H1 (cell line): ENCODE data around the gene CRACDL. TPM values are rescaled to one million over a fixed set of nuclear protein-coding genes. Genes with fewer than 3 reads are reported as not detected.

Experiments used
- CTCF ChIA-PET: fragments of 300-600 bp; sonication (Branson Sonifier 250); formaldehyde crosslinking; loops from one replicate; lab custom pipeline; 2021; ENCODE audit not compliant: partially characterized antibody; lab: Charles Lee
- POLR2A ChIA-PET: fragments of 300-600 bp; sonication (Branson Sonifier 250); formaldehyde crosslinking; loops from one replicate; lab custom pipeline; 2021; ENCODE audit warnings: inconsistent platforms; ENCODE audit not compliant: partially characterized antibody; lab: Charles Lee
- DNase-seq, 2 experiments: peaks; one replicate each; pipeline versions ENCODE4 v3.0.0 to v3.0.0-alpha.2; 2010 to 2022; ENCODE audit warnings: low spot score in 2 of 2, low read depth in 1 of 2, mixed read lengths in 1 of 2
- FAIRE-seq: peaks from 2 replicates; lab custom pipeline; 2011; peaks lifted over from hg19 to GRCh38; lab: Jason Lieb, UNC
- H2AFZ ChIP-seq: 2 replicates; pipeline ENCODE4 v1.8.1; 2012; ENCODE audit warnings: low read length, inconsistent platforms
- H2AK5ac ChIP-seq: 2 replicates; pipeline ENCODE4 v1.6.1; 2013; ENCODE audit warnings: low read depth, low read length
- H2BK120ac ChIP-seq: replicated peaks from 2 replicates; pipeline ENCODE3; 2013; ENCODE audit warnings: low read depth, low read length, inconsistent platforms
- H2BK12ac ChIP-seq: 2 replicates; pipeline ENCODE4 v1.6.1; 2013; ENCODE audit warnings: low read depth, low read length
- H2BK15ac ChIP-seq: 2 replicates; pipeline ENCODE4 v1.6.1; 2013; ENCODE audit warnings: low read length
- H2BK20ac ChIP-seq: 2 replicates; pipeline ENCODE4 v1.6.1; 2013; ENCODE audit warnings: low read length
- H2BK5ac ChIP-seq: 2 replicates; pipeline ENCODE4 v1.6.1; 2013; ENCODE audit warnings: low read depth, low read length
- H3K14ac ChIP-seq: 2 replicates; pipeline ENCODE4 v1.6.1; 2013; ENCODE audit warnings: inconsistent platforms; ENCODE audit not compliant: insufficient read length
- H3K18ac ChIP-seq: 2 replicates; pipeline ENCODE4 v1.6.1; 2013; ENCODE audit warnings: low read length; ENCODE audit errors: extremely low read depth
- H3K23ac ChIP-seq: 2 replicates; pipeline ENCODE4 v1.6.1; 2013; ENCODE audit warnings: inconsistent platforms; ENCODE audit not compliant: insufficient read length
- H3K23me2 ChIP-seq: 2 replicates; pipeline ENCODE4 v1.6.1; 2013; ENCODE audit warnings: low read depth, low read length
- H3K27ac ChIP-seq: 2 replicates; pipeline ENCODE4 v1.6.1; 2011; ENCODE audit warnings: low read depth, low read length, inconsistent platforms
- H3K27me3 ChIP-seq, 4 experiments: replicated peaks in 1 of 4; 1 replicate in 1 of 4; 2 replicates in 3 of 4; pipeline versions ENCODE4 v1.6.1 to v1.8.1; 2011 to 2013; ENCODE audit warnings: low read length in 3 of 4, mild to moderate bottlenecking in 3 of 4, inconsistent platforms in 2 of 4, mixed read lengths in 2 of 4, moderate library complexity in 1 of 4; ENCODE audit not compliant: control insufficient read depth in 3 of 4, insufficient read depth in 3 of 4; ENCODE audit errors: extremely low read depth in 1 of 4
- H3K36me3 ChIP-seq, 4 experiments: 2 replicates each; pipeline versions ENCODE4 v1.6.1 to v1.8.1; 2011 to 2013; ENCODE audit warnings: mild to moderate bottlenecking in 4 of 4, low read length in 3 of 4, moderate library complexity in 2 of 4, control low read depth in 1 of 4, inconsistent platforms in 1 of 4; ENCODE audit not compliant: insufficient read depth in 4 of 4, control insufficient read depth in 2 of 4
- H3K4ac ChIP-seq: replicated peaks from 2 replicates; pipeline ENCODE3; 2013; ENCODE audit warnings: low read length, low read depth, mixed read lengths, inconsistent platforms; ENCODE audit not compliant: insufficient read length
- H3K4me1 ChIP-seq, 4 experiments: replicated peaks in 1 of 4; 1 replicate in 1 of 4; 2 replicates in 3 of 4; pipeline versions ENCODE4 v1.6.1 to v1.8.1; 2011 to 2013; ENCODE audit warnings: low read length in 3 of 4, inconsistent platforms in 2 of 4, mixed read lengths in 1 of 4; ENCODE audit not compliant: insufficient read depth in 4 of 4, control insufficient read depth in 3 of 4
- H3K4me2 ChIP-seq, 2 experiments: 2 replicates each; pipeline versions ENCODE4 v1.6.1 to v1.8.1; 2011 to 2013; ENCODE audit warnings: low read depth in 2 of 2, low read length in 2 of 2, control low read depth in 1 of 2, inconsistent platforms in 1 of 2, mild to moderate bottlenecking in 1 of 2; ENCODE audit not compliant: insufficient read depth in 1 of 2
- H3K4me3 ChIP-seq, 4 experiments: fragments of 200-600, 300-600 bp in 1 of 4; sonication (generic), shearing (Covaris generic), sonication (Bioruptor Twin) in 1 of 4; 2 replicates each; pipeline versions ENCODE4 v1.5.1 to v1.8.1; 2011 to 2016; ENCODE audit warnings: low read length in 4 of 4, low read depth in 3 of 4, control low read depth in 2 of 4, inconsistent platforms in 2 of 4, mild to moderate bottlenecking in 2 of 4, mixed read lengths in 1 of 4, moderate library complexity in 1 of 4; ENCODE audit not compliant: insufficient read depth in 2 of 4; ENCODE audit errors: extremely low read depth in 1 of 4
- H3K56ac ChIP-seq: replicated peaks from 2 replicates; pipeline ENCODE3; 2013; ENCODE audit warnings: low read depth, mild to moderate bottlenecking, mixed read lengths, low read length, inconsistent platforms; ENCODE audit not compliant: insufficient read length
- H3K79me1 ChIP-seq: 2 replicates; pipeline ENCODE4 v1.6.1; 2013; ENCODE audit warnings: low read depth, low read length, control low read depth
- H3K79me2 ChIP-seq, 2 experiments: 2 replicates each; pipeline versions ENCODE4 v1.6.1 to v1.8.1; 2012 to 2013; ENCODE audit warnings: low read length in 2 of 2, mild to moderate bottlenecking in 2 of 2, inconsistent platforms in 1 of 2; ENCODE audit not compliant: insufficient read depth in 2 of 2, control insufficient read depth in 1 of 2
- H3K9ac ChIP-seq, 4 experiments: replicated peaks in 1 of 4; 1 replicate in 1 of 4; 2 replicates in 3 of 4; pipeline versions ENCODE4 v1.6.1 to v1.8.1; 2011 to 2013; ENCODE audit warnings: low read depth in 3 of 4, low read length in 3 of 4, control low read depth in 2 of 4, mild to moderate bottlenecking in 2 of 4, moderate library complexity in 2 of 4, inconsistent platforms in 1 of 4; ENCODE audit errors: extremely low read depth in 1 of 4
- H3K9me3 ChIP-seq, 2 experiments: 2 replicates each; pipeline versions ENCODE4 v1.6.1 to v1.8.1; 2012 to 2013; ENCODE audit warnings: mild to moderate bottlenecking in 2 of 2, moderate library complexity in 2 of 2, control low read depth in 1 of 2, inconsistent platforms in 1 of 2, low read depth in 1 of 2, low read length in 1 of 2, mixed read lengths in 1 of 2; ENCODE audit not compliant: insufficient read depth in 2 of 2
- H4K20me1 ChIP-seq, 2 experiments: replicated peaks in 1 of 2; 2 replicates each; pipeline versions ENCODE3 to v1.8.1; 2011 to 2013; ENCODE audit warnings: inconsistent platforms in 2 of 2, low read length in 2 of 2, mild to moderate bottlenecking in 1 of 2; ENCODE audit not compliant: insufficient read depth in 2 of 2, control insufficient read depth in 1 of 2
- H4K5ac ChIP-seq: 2 replicates; pipeline ENCODE4 v1.6.1; 2013; ENCODE audit warnings: low read length, low read depth, mixed read lengths, inconsistent platforms; ENCODE audit not compliant: insufficient read length
- H4K8ac ChIP-seq: 2 replicates; pipeline ENCODE4 v1.8.0; 2013; ENCODE audit warnings: mild to moderate bottlenecking, moderate library complexity, low read length, inconsistent platforms; ENCODE audit not compliant: insufficient read depth; ENCODE audit errors: extremely low read depth
- H4K91ac ChIP-seq: replicated peaks from 2 replicates; pipeline ENCODE3; 2013; ENCODE audit warnings: low read length, mixed read lengths, inconsistent platforms; ENCODE audit not compliant: insufficient read length
- CEBPB ChIP-seq: IDR thresholded peaks from 2 replicates; pipeline ENCODE4 v1.6.1; 2012; ENCODE audit warnings: low read depth, low read length
- EZH2 ChIP-seq: fragments of 200-600 bp; sonication (generic); IDR thresholded peaks from 2 replicates; pipeline ENCODE4 v1.7.1; 2012; ENCODE audit warnings: low read depth, mild to moderate bottlenecking, moderate library complexity, low read length, inconsistent platforms; ENCODE audit not compliant: severe bottlenecking
- RFX5 ChIP-seq: IDR thresholded peaks from 2 replicates; pipeline ENCODE4 v1.6.1; 2011; ENCODE audit warnings: low read depth, low read length, improper control_type of control experiment, borderline replicate concordance
- SAP30 ChIP-seq: fragments of 300-600 bp; sonication (generic); IDR thresholded peaks from 2 replicates; pipeline ENCODE4 v1.7.1; 2012; ENCODE audit warnings: low read length, moderate library complexity, mild to moderate bottlenecking, inconsistent platforms; ENCODE audit not compliant: insufficient read depth, insufficient replicate concordance
- SUZ12 ChIP-seq: fragments of 200-600 bp; sonication (generic); IDR thresholded peaks from 2 replicates; pipeline ENCODE4 v1.6.1; 2012; ENCODE audit warnings: mild to moderate bottlenecking, inconsistent platforms, low read length, moderate library complexity, mixed read lengths
- USF2 ChIP-seq: IDR thresholded peaks from 2 replicates; pipeline ENCODE4 v1.6.1; 2011; ENCODE audit warnings: low read length, improper control_type of control experiment
- WGBS, 2 experiments: shearing (Covaris generic) in 1 of 2; methylation state at CpG; one replicate each; pipeline versions ENCODE4 v1.1.6 to v1.1.7; 2013 to 2015; ENCODE audit warnings: low lambda C conversion rate in 2 of 2, mixed read lengths in 2 of 2, inconsistent platforms in 1 of 2, low coverage in 1 of 2, missing lambda C conversion rate in 1 of 2; ENCODE audit not compliant: insufficient replicate concordance in 2 of 2, insufficient coverage in 1 of 2, insufficient read length in 1 of 2; ENCODE audit errors: extremely low coverage in 1 of 2, missing lambda C conversion rate in 1 of 2; 5-methylcytosine and 5-hydroxymethylcytosine counted together
- polyA plus RNA-seq, 7 experiments: library from polyadenylated mRNA; depleted of rRNA in 3 of 7; stranded (reverse) in 5 of 7; unstranded in 2 of 7; fragments of >200 nt in 5 of 7; fragments of 200-250 nt in 2 of 7; gene quantifications; 1 replicate in 5 of 7; 2 replicates in 1 of 7; 4 replicates in 1 of 7; pipeline versions ENCODE4 v1.2.1 to v1.2.3, GENCODE V29; 2011 to 2013; ENCODE audit warnings: missing spikeins in 2 of 7, mixed read lengths in 2 of 7
- total RNA-seq: library from RNA; stranded (reverse); fragmentation: NEBNext Ultra II Directional; extraction: Animal tissue kit (Norgen Biotek cat#: 25700); gene quantifications from 2 replicates; pipeline ENCODE4 v1.2.1, GENCODE V29; 2021

CRACDL gene
- total and polyA plus RNA-seq, 2 of the 8 experiments (the other 6 are each of a cell fraction or from before 2014, with no cell fraction given), result 0.07 to 0.38 TPM

GRCh38 chr2:98935111-98935770, 784 bp downstream of the CRACDL start:
- ChIA-PET CTCF (interaction anchor here (0.6 to 1.5 kb wide), 4 partner anchors 7 to 75 kb away, joined by 3 to 4 read pairs (median 3); no protein-coding TSS in a partner anchor), POLR2A (no interaction called here)
- Histone ChIP-seq H4K5ac (no peak overlapping the region), H4K20me1 (no peaks in the 10 kb centered on the region), H3K56ac (no peak overlapping the region), H4K8ac (no peak overlapping the region), H3K9ac (peak overlapping the region in 1 of 4 experiments; percentile 26; a peak in 1 of 7 replicates), H2AFZ (peak overlapping the region; percentile 87), H2BK120ac (no peak overlapping the region), H3K9me3 (no peaks in the 10 kb centered on the region), H2BK5ac (no peak overlapping the region), H3K18ac (no peak overlapping the region), H3K4me1 (peaks cover 0 to 7% (median 2%) of the 10 kb centered on the region in 4 experiments; a peak in 2 of 7 replicates), H3K36me3 (no peaks in the 10 kb centered on the region), H3K4me2 (peak overlapping the region; percentile 58 to 92), H3K4ac (no peak overlapping the region), H2AK5ac (no peak overlapping the region), H4K91ac (no peak overlapping the region), H3K4me3 (peak overlapping the region; percentile 28 to 66 (median 38); a peak in 7 of 8 replicates), H3K23ac (no peak overlapping the region), H3K27ac (no peak overlapping the region), H2BK12ac (no peak overlapping the region), H3K79me2 (no peaks in the 10 kb centered on the region), H2BK20ac (no peak overlapping the region), H3K27me3 (peaks cover 27 to 59% (median 49%) of the 10 kb centered on the region in 4 experiments), H3K79me1 (no peaks in the 10 kb centered on the region), H3K23me2 (peaks cover 9% of the 10 kb centered on the region), H3K14ac (no peak overlapping the region), H2BK15ac (no peak overlapping the region)
- 35% methylated on average over 15 of the region's 19 CpGs; no CpG with 5 or more reads in 1 of the 2 experiments for WGBS, 2 experiments
- DNase-seq (no peak), FAIRE-seq (no peak)
- peak; percentile 65 for TF ChIP-seq EZH2
- TF ChIP-seq SUZ12, result peak; percentile 63
- no peak for TF ChIP-seq RFX5
- TF ChIP-seq USF2, result no peak
- no peak for TF ChIP-seq SAP30
- no peak for TF ChIP-seq CEBPB
